GM18519 (cell line): Measurements from ENCODE around the gene TM6SF1.
"Not testable (repeated sequence)": the region's sequence is repeated elsewhere in the genome, so short reads cannot be mapped to it uniquely, and the experiment has no call there.

Experiments used
- ATAC-seq: cut with Tn5 transposase; IDR thresholded peaks from one replicate; pipeline ENCODE4 v1.9.1; 2021; ENCODE audit warnings: mild to moderate bottlenecking, moderate library complexity; ENCODE audit not compliant: unreplicated experiment, low FRiP score

TM6SF1 gene

DNA sequence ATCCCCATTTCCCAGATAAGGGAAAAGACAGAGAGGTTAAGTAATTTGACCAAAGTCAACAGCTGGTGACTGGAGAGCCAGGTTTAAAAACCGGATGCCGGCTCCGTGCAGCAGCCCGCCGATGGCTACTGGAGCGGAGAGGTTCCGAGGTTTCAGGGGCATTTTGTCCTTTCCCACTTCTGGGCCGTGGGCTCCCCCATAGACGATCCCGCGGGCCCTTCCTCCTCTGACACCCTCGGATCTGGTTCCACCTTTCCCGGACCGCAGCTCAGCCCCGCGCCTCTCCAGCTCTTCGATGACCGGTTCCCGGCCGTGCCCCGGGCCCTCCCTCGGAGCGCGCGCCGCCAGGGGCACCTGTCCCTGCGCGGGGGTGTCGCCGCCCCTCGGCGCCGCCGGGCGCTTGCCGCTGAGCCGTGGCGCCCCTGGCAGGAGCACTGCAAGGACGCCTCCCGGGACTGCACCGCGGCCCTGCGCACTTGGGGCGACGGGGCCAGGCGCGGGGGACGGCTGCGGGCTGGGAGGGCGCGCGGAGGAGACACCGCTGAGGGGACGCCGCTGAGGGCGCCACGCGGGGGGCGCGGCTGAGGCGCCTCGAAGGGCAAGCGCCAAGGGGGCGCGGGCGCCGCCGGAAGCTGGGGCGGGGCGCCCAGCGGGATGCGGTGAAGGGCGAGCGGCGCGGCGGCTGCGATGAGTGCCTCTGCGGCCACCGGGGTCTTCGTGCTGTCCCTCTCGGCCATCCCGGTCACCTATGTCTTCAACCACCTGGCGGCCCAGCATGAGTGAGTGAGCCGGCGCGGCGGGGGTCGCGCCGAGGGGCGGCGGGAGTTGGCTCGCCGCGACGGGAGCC is at the start of gene TM6SF1:
Gene TM6SF1 (plus strand): TSS at position 652 of the 847 bp plus-strand sequence. CDS start 36 bp downstream, at position 688.
- ATAC-seq: peak; percentile 29

DNA sequence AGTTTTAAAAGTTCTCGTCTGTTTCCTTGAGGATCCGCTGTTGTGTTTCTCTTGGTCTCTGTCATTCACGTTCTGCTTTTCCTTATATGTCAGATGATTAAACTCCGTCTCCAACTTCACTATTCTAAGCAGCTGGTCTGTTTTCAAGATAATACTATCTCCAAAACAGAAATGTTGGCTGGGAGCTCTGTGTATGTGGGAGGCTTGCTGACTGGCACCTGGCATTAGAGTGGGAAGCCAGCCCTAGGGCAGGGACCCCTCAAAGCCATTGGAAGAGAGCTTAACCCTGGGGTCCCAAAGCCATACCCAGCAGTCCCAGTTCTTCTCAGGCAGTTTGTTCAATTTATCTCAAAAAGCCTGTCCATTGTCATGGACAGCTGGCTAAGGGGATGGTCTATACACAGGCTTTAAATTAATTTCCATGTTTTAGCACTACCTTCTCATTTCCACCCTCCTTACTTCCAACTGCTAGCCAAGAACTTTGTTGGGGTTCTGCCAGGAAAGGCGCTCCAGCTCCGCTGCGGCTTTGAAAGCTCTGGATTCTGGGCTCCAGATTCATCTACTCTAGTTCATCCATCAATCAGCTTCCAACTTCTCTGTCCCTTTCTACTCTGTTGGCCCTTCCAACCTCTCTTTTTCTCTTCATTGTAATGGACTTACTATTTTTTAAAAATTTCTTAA is 49.6 kb upstream of the TM6SF1 start:
- ATAC-seq: no peak

DNA sequence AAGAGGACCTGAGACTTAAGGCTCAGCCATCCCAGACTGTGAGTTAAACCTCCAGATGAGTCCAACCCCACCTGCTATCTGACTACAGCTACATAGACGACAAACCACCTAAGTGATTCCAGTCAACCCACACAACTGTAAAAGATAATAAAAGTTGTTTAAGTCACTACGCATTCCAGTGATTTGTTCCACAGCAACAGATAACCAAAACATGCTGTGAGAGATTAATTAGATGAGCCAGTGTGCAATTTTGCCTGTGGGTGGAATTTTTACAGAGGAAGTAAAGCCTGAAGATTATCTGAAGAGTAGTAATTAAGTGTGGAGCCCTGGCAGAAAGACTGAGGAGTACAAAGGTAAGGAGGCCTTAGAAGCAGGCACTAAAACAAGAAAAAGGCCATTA is 45.8 kb upstream of the TM6SF1 start:
- ATAC-seq: no peak

DNA sequence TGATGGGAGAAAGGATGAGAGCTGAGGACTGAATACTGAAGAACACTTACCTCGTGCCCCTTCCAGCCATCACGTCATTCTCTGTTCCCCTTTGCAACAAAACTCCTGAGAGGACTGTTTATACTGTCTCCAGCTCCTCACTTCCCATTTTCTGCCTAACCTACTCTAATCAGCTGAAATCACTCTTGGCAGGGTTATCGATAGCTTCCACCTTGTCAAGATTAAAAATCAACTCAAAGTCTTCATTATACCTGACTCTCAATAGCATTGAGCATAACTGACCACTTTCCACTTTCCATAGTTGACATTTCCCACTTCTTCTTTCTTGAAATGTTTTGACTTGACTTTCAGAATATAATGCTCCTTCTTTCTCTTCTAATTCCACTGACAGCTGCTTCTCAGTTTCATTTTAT is 44.7 kb upstream of the TM6SF1 start:
- no peak for ATAC-seq

DNA sequence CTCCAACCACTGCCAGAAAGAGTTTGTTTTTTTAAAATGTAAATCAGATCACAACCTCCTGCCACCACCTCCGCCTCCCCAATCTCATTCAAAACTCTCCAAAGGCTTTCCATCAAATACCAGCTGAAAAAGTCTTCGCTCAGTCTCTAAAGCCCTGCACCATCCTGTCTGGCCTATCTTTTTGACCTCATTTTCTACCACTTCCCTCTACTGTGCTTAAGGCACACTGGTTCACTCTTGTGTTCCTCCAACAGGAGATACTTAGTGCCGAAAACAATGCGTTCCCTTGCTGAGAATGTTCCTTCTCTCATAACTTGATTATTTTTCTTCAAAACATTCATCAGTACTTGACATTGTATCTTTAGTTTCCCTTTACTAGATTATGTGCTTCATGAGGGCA is 43.9 kb upstream of the TM6SF1 start:
- no peak for ATAC-seq

DNA sequence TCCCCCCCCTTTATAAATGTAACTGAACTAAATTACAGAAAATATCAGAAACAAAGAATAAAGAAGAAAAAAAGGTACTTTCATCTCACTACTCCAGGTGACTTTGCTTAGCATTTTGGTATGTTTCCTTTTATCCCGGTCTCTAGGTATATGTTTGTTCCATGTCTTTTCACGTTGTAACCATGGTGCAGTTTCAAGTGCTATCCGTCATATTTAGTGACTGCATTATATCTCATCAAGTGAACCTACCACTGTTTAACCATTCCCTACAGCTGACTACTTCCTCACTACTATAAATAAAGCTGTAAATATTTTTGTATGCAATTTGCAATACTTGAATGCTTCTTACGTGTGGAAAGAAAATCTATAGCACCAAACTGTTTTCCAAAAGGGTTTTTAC is 42.6 kb upstream of the TM6SF1 start:
- ATAC-seq: no peak

DNA sequence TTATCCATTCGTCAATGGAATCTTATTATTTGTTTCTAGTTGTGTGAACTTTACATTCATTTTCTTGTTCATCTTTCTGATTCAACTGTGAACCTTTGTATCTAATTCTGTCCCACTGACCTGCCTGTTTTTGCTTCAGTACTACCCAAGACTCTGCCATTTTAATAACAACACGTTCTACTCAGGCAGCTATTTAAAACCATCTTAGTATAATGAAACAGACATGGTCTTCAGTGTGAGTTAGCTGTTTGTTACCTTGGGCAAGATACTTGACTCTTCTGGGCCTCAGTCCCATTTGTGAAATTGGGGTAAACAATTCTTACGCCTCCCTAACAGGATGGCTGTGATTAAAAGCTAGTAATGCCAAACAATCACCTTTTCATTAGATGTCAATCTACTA is 42.0 kb upstream of the TM6SF1 start:
- ATAC-seq: no peak

DNA sequence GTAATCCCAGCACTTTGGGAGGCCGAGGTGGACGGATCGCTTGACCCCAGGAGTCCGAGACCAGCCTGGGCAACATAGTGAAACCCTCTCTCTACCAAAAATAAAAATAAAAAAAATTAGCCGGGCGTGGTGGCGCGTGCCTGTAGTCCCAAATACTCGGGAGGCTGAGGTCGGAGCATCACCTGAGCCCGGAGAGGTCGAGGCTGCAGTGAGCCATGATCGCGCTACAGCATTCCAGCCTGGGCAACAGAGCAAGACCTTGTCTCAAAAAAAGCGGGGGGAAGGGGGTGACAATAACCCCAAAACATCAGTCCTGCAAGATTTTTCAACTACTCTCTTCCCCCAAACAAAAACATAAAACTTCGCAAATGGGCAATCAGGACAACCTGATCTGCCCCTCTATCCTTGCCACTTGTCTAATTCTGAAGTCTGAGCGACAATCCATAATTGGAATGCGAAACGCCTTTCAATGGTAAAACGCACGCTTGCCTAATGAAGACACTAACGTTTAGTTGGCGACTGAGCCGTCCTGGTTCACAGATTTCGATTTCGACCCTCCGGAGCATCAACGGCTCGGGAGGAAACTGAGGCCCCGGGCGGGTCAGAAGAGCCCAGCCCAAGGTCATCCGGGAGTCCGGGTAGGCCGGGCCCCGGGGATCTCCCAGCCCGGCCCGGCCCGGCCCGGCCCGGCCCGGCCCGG is 41.3 kb upstream of the TM6SF1 start:
- ATAC-seq: no peak

DNA sequence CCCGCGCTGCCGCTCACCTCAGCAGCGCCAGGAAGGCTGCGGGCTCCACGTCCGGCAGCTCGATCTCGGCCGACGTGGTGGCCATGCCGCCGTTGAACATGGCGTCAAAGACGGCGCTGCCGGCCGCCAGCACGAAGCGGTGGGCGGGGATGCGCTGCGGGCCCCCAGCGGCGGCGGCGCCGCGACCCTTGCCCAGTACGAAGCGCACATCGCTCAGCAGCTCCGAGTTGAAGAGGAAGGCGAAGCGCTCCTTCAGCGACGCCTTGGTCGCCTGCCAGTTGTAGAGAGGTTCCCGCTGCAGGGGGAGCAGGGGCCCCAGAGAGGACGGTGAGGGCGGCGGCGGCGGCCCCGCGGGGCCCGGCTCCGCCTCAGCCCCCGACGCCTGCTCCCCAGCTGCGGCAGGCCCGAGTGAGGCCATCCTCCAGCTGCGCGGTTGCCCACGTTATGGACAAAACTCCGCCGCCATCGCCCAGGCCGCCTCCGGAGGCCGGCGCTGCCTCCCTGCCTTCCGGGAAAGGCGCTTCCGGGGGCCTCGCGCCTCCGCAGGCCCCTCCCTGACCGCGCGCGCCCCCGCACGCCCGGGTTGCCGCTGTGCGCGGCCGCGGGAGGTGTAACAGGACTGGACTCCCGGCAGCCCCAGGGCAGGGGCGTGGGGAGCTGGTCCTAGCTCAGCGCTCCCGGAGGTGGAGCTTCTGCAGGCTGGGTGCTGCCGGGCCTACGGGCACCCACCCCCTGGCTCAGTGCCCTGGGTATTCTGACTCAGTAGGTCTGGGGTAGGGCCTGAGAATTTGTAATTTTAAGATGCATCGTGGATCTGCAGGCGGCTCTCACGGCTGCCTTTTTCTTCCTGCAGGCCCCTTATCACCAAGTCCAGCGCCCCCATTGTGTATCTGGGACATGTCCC is 40.5 kb upstream of the TM6SF1 start, which contains the start of gene BTBD1:
Gene BTBD1 (minus strand): TSS at position 519 of the 904 bp plus-strand sequence. CDS start 101 bp downstream, at position 418.
- ATAC-seq: peak; percentile 79

DNA sequence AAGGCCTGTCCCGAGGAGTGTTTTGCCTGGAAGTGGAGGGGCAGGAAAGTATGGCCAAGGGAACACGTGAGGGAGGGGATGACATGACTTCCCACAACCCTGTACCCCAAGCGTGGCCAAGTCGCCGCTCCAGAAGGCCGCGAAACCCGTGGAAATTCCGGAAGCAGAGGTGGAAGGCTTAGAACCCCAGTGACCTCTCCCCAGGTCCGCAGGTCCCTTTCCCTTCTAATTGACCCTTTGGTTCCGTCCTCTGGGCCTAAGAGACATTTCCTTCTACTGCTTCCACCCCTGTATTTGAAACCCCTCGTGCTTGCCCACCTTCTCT is 39.8 kb upstream of the TM6SF1 start:
- no peak for ATAC-seq

DNA sequence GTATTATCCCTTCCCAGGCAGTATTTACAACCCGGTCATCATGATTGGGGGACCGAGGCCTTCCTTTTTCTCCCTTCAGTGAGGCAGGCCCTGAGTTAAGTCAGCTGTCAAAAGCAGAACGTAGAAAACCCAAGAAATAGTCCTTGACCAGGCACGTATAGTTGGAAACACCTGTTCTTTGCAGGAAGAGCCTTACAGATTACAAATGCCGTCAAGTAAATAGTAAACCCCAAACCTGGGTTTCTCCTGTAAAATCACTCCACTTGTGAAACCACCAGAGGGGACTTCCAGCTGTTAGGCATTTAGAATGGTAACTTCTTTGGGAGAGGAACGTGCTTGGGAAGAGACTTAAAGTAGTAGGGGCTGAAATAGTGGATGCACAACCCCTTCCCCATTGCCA is 39.4 kb upstream of the TM6SF1 start:
- no peak for ATAC-seq

DNA sequence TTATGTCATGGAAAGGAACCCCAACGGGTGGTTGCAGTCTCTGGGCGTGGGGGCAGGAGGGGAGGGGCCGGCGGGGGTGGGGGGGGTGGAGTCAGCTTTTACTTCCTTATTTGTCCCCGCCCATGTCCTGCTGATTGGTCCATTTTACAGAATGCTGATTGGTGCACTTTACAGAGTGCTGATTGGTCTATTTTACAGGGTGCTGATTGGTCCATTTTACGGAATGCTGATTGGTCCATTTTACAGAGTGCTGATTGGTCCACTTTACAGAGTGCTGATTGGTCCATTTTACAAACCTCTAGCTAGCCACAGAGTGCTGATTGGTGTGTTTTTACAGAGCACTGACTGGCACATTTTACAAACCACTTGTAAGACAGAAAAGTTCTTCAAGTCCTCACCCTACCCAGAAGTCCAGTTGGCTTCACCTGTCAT is 38.2 kb upstream of the TM6SF1 start:
- ATAC-seq: not testable (repeated sequence)

DNA sequence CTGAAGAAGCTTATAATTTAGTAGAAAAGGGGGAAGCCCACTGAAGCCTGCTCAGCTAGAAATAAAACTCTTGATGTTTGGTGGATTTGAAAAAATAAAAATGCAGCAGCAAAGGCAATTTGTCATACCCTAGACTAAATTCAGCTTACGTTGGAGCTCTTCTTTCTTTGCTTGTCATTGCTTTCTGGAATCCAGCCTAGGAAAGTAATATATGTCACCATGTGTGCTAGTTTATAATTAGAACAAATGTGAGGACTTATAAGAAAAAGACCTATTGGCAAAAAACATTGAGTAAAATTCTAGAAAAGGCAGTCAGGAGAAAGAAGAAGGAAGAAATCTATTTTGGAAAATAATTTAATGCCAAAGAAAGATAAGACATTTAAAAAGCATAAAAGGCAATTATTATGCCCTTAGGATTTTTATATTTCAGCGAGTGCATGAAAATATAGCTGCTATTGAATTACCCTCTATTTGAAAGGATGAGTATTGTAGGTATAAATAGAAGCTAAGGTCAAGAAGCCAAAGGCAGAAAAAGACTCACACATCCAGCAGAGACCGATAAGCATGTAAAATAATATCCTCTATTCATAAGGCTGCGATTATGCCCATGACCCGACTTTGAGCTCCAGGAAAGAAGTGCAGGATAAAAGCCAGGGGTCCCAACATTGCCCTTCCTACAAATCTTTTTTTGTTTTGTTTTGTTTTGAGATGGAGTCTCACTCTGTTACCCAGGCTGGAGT is 29.8 kb upstream of the TM6SF1 start:
- ATAC-seq: no peak

DNA sequence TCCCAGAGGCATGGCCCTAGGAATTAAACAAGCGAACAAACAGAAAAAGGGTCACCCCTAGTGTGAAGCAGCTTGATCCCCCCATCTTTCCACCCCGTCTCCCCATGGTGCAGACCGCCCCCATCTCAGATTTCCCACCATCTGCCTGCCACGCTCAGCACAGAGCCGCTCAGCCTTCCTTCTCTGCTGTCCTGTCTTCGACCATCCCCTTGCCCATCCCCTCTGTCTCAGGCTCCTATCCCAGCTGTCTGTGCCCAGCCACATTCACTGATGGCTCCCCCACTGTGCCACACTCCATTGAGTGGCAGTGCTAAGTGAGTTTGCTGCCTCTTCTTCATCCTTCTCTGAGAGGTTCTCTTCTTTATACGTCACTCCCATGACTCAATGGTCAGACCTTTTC is 28.7 kb upstream of the TM6SF1 start:
- ATAC-seq: no peak

DNA sequence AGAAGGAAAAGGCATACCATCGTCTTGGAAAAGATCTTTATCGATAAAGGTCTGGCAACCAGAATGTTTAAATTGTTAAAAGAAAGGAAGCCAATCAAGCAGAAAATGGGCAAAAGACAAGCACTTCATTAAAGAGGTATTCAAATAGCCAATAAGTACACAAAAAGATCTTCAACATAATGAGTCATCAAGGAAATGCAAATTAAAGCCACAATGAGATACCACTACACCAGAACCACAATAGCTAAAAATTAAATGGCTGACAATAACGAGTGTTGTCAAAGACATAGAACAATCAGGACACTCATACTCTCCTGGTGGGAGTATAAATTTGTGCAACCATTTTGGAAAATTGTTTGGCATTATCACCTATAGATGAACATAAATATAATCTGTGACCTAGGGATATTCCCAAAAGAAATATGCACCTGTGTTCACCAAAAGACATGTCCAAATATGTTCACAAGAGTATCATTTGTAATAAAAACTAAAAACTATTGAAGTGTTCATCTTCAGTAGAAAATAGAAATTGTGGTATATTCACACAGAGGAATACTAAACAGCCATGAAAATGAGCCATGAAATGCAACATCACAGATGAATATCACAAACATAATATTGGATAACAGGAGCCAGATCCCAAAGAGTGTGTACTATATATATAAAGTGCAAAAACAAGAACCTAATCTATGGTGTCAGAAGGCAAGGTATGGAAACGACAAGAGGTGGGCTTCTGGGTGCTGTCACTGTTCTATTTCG is 26.0 kb upstream of the TM6SF1 start:
- ATAC-seq: no peak

DNA sequence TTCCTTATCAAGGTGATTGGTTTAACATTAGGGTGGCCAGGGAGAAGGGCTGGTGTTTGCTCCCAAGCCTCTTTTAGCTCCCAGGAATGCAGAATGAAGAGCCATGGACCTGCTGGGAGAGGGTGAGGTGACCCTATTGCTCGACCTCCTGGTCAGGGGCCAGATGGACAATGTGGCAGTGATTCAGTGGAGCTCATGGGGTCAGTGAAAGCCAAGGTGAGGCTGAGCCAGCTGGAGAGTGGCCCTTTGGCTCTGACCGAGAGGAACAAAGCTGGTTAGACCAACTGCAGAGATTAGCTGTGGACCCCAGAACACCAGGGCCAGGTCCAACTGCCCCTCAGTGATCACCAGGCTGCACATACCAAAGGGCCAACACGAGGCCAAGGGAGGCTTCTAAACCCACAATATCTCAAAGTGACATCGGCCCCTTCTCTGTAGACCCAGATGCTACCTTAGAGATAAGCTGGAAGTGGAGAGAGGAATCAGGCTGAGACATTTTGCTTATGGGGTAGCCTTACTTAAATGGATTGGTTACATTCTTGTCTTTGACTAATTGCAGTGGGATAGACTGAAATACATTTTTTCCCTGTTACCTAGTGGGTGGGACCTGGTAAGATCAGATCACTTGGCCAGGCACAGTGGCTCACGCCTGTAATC is 24.6 kb upstream of the TM6SF1 start:
- ATAC-seq: no peak

DNA sequence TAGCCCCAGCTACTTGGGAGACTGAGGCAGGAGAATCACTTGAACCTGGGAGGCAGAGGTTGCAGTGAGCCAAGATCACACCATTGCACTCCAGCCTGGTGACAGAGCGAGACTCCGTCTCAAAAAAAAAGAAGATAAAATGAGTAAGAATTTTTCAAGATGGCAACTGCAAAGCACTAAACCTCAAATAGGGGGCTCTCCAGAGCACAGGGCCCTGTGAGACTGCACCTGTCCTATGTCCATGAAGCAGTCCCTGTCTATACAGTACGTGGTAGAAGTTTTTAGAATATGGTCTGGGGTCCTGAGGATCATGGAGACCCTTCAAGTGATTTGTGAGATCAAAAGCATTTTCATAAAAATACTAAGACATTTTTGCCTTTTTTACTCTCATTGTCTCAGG is 22.0 kb upstream of the TM6SF1 start:
- ATAC-seq: not testable (repeated sequence)

DNA sequence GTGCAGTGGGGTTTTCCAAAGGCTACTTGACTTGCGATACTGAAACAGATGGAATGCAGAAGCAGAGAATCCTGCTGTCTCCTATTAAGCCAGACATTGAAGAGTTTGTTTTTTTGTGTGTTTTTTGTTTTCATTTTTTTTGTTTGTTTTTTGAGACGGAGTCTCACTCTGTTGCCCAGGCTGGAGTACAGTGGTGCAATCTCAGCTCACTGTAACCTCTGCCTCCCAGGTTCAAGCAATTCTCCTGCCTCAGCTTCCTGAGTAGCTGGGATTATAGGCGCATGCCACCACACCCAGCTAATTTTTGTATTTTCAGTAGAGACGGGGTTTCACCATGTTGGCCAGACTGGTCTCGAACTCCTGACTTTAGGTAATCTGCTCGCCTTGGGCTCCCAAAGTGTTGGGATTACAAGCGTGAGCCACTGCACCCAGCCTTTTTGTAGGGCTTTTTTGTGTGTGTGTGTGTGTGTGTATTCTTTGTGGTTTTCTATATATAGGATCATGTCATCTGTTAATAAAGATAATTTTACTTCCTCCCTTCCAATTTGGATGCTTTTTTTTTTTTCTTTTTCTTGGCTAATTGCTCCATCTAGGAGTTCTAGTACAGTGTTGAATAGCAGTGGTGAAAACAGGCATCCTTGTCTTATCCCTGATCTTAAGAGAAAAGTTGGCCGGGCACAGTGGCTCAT is 21.4 kb upstream of the TM6SF1 start:
- ATAC-seq: not testable (repeated sequence)
